Endothelial cell of umbilical vein (primary cell): ENCODE results near the gene PYGO1. TPM values are rescaled to one million over a fixed set of nuclear protein-coding genes. Genes with fewer than 3 reads are reported as not detected.
A peak's percentile ranks its signal among the peaks of the same experiment; 100 is the strongest.

Experiments used
- BruUV-seq: library from RNA; stranded (reverse); fragments of 400-500 nt; replicated peaks from 2 replicates; lab custom pipeline; 2021; lab: Mats Ljungman, UMichigan
- CTCF ChIA-PET: fragments of 300-600, 350-600 bp; sonication (Branson Sonifier 250); formaldehyde crosslinking; loops from one replicate; lab custom pipeline; 2021; ENCODE audit warnings: antibody characterized with exemption, inconsistent platforms; lab: Charles Lee
- POLR2A ChIA-PET: fragments of 300-600, 350-600 bp; sonication (Branson Sonifier 250); formaldehyde crosslinking; loops from one replicate; lab custom pipeline; 2021; ENCODE audit warnings: antibody characterized with exemption, inconsistent platforms; lab: Charles Lee
- DNase-seq: peaks from one replicate; pipeline ENCODE4 v3.0.0-alpha.2; 2011; ENCODE audit warnings: low read depth, low spot score
- FAIRE-seq: peaks from 2 replicates; lab custom pipeline; 2011; peaks lifted over from hg19 to GRCh38; lab: Jason Lieb, UNC
- H2AFZ ChIP-seq: 2 replicates; pipeline ENCODE4 v1.6.0; 2012; ENCODE audit warnings: low read depth, low read length, control low read depth, inconsistent platforms
- H3K27ac ChIP-seq: 2 replicates; pipeline ENCODE4 v1.5.1; 2011; ENCODE audit warnings: low read depth, mild to moderate bottlenecking, control low read depth, low read length, moderate library complexity; ENCODE audit not compliant: insufficient read depth
- H3K27me3 ChIP-seq, 2 experiments: 2 replicates each; pipeline versions ENCODE4 v1.6.0 to v1.6.1; 2011; ENCODE audit warnings: low read length in 2 of 2, mixed read lengths in 1 of 2; ENCODE audit not compliant: control insufficient read depth in 2 of 2, insufficient read depth in 2 of 2
- H3K36me3 ChIP-seq, 2 experiments: 2 replicates in 1 of 2; 3 replicates in 1 of 2; pipeline ENCODE4 v1.5.1; 2011; ENCODE audit warnings: low read length in 2 of 2, mild to moderate bottlenecking in 1 of 2, moderate library complexity in 1 of 2; ENCODE audit not compliant: control insufficient read depth in 2 of 2, insufficient read depth in 2 of 2; ENCODE audit errors: extremely low read depth in 1 of 2
- H3K4me1 ChIP-seq: 3 replicates; pipeline ENCODE4 v1.5.1; 2011; ENCODE audit warnings: mild to moderate bottlenecking, low read length; ENCODE audit not compliant: control insufficient read depth, insufficient read depth; ENCODE audit errors: extremely low read depth
- H3K4me2 ChIP-seq: 2 replicates; pipeline ENCODE4 v1.6.1; 2011; ENCODE audit warnings: low read length, control low read depth, mixed read lengths; ENCODE audit not compliant: insufficient read depth
- H3K4me3 ChIP-seq, 3 experiments: fragments of 200-600 bp in 1 of 3; sonication (generic), shearing (Covaris generic) in 1 of 3; replicated peaks in 1 of 3; 2 replicates each; pipeline ENCODE4 v1.5.1; 2011 to 2016; ENCODE audit warnings: control low read depth in 3 of 3, low read length in 3 of 3, mild to moderate bottlenecking in 2 of 3, inconsistent platforms in 1 of 3, low read depth in 1 of 3, moderate library complexity in 1 of 3; ENCODE audit not compliant: insufficient read depth in 1 of 3
- H3K79me2 ChIP-seq: 2 replicates; pipeline ENCODE4 v1.6.0; 2012; ENCODE audit warnings: low read length, inconsistent platforms; ENCODE audit not compliant: control insufficient read depth, insufficient read depth
- H3K9ac ChIP-seq: replicated peaks from 2 replicates; pipeline ENCODE3; 2011; ENCODE audit warnings: low read length, control low read depth; ENCODE audit not compliant: insufficient read depth; ENCODE audit errors: extremely low read depth
- H3K9me1 ChIP-seq: replicated peaks from 3 replicates; pipeline ENCODE4 v1.6.0; 2011; ENCODE audit warnings: mild to moderate bottlenecking, low read length; ENCODE audit not compliant: control insufficient read depth, insufficient read depth; ENCODE audit errors: extremely low read depth
- H3K9me3 ChIP-seq: replicated peaks from 2 replicates; pipeline ENCODE4 v1.5.1; 2012; ENCODE audit warnings: low read length, inconsistent platforms; ENCODE audit not compliant: control insufficient read depth, insufficient read depth
- H4K20me1 ChIP-seq: replicated peaks from 2 replicates; pipeline ENCODE3; 2011; ENCODE audit warnings: mild to moderate bottlenecking, low read length; ENCODE audit not compliant: control insufficient read depth, insufficient read depth; ENCODE audit errors: extremely low read depth
- CTCF ChIP-seq, 2 donors: IDR thresholded peaks; 1 replicate in 1 of 2; 2 replicates in 1 of 2; pipeline ENCODE4 v1.5.1; 2011; ENCODE audit warnings: low read length in 2 of 2, mild to moderate bottlenecking in 2 of 2, moderate library complexity in 2 of 2, control low read depth in 1 of 2, inconsistent platforms in 1 of 2, low read depth in 1 of 2; ENCODE audit not compliant: insufficient read depth in 1 of 2; ENCODE audit errors: extremely low read depth in 1 of 2
- EZH2 ChIP-seq: IDR thresholded peaks from 2 replicates; pipeline ENCODE4 v1.6.1; 2012; ENCODE audit warnings: borderline replicate concordance, low read depth, mild to moderate bottlenecking, moderate library complexity, low read length, inconsistent platforms; ENCODE audit not compliant: severe bottlenecking
- FOS ChIP-seq: IDR thresholded peaks from 2 replicates; pipeline ENCODE4 v1.6.1; 2011; ENCODE audit warnings: mild to moderate bottlenecking, low read length, moderate library complexity, borderline replicate concordance; ENCODE audit not compliant: insufficient read depth
- GATA2 ChIP-seq: IDR thresholded peaks from 2 replicates; pipeline ENCODE4 v1.7.0; 2011; ENCODE audit warnings: low read depth, mild to moderate bottlenecking, moderate library complexity, mixed read lengths, low read length; ENCODE audit not compliant: insufficient read length, insufficient read depth
- JUN ChIP-seq: IDR thresholded peaks from 2 replicates; pipeline ENCODE4 v1.6.1; 2011; ENCODE audit warnings: borderline replicate concordance, low read depth; ENCODE audit not compliant: insufficient read length, insufficient read depth
- MYC ChIP-seq: IDR thresholded peaks from one replicate; pipeline ENCODE4 v1.6.1; 2011; ENCODE audit warnings: mild to moderate bottlenecking, low read depth, low read length
- POLR2A ChIP-seq: IDR thresholded peaks from 2 replicates; pipeline ENCODE4 v1.6.1; 2012; ENCODE audit warnings: low read depth, mild to moderate bottlenecking, control low read depth, low read length
- POLR2AphosphoS5 ChIP-seq: IDR thresholded peaks from 2 replicates; pipeline ENCODE4 v1.6.1; 2012; ENCODE audit warnings: low read depth, mild to moderate bottlenecking, control low read depth, low read length, moderate library complexity; ENCODE audit not compliant: insufficient read depth
- dilution Hi-C: fragments of 300-500 bp; cut with MboI; formaldehyde crosslinking; loops from one replicate; pipeline ENCODE4 v1.15.0; 2019; ENCODE audit warnings: low sequenced_read_pairs; ENCODE audit not compliant: extremely low pct_ligation_motif_present
- intact Hi-C: fragments of 100-400 bp; cut with micrococcal nuclease; formaldehyde crosslinking; loops from one replicate; pipeline ENCODE4 v1.10.0; 2022
- polyA plus RNA-seq, 4 experiments: library from polyadenylated mRNA; depleted of rRNA in 3 of 4; stranded (reverse) in 3 of 4; unstranded in 1 of 4; fragments of >200 nt; gene quantifications; 2 replicates each; pipeline versions ENCODE4 v1.2.1 to v1.2.3, GENCODE V29; 2011 to 2012; ENCODE audit warnings: missing spikeins in 1 of 4
- total RNA-seq: library from RNA; stranded (reverse); gene quantifications from 2 replicates; pipeline ENCODE4 v1.2.3, GENCODE V29; 2021
- TF ChIP-seq, protein P1 (sequence below): IDR thresholded peaks from 2 replicates; pipeline ENCODE4 v1.6.1; 2011; ENCODE audit not compliant: insufficient read depth, insufficient read length

Gene PYGO1
- total and polyA plus RNA-seq, 2 donors (not counting 3 experiments of a cell fraction or from before 2014, with no cell fraction given), result 1.9 to 7.6 TPM

GRCh38 chr15:55499151-55499550 lies 89.0 kb downstream of the PYGO1 start:
- POLR2A ChIA-PET, result no interaction called here
- H3K79me2 ChIP-seq, result no peaks in the 10 kb centered on the region

More at GRCh38 chr15:55499151-55499550, 89.0 kb downstream of the PYGO1 start:
- Histone ChIP-seq H3K4me3 (no peak overlapping the region), H3K4me1 (peaks cover 33% of the 10 kb centered on the region), H3K9me1 (no peaks in the 10 kb centered on the region), H3K27me3 (peaks cover 0 to 3% of the 10 kb centered on the region in 2 experiments), H3K4me2 (peak overlapping the region; percentile 34), H3K36me3 (no peaks in the 10 kb centered on the region), H3K27ac (no peak overlapping the region), H4K20me1 (no peaks in the 10 kb centered on the region), H3K9me3 (no peaks in the 10 kb centered on the region), H3K9ac (no peak overlapping the region), H2AFZ (peak overlapping the region; percentile 39)
- DNase-seq (no peak), FAIRE-seq (no peak)
- BruUV-seq, result no TSS peak
- intact Hi-C loops, result no loop called here
- TF ChIP-seq EZH2 (no peak), JUN (no peak), CTCF (IDR thresholded peaks at IDR 0.05; ENCODE audit: extremely low read depth in 1 of 2, insufficient read depth in 1 of 2, low read depth in 1 of 2, low read length in 2 of 2) (no peak), POLR2A (no peak), POLR2AphosphoS5 (no peak), FOS (no peak), GATA2 (no peak), MYC (no peak)
- TF ChIP-seq, protein P1, sequence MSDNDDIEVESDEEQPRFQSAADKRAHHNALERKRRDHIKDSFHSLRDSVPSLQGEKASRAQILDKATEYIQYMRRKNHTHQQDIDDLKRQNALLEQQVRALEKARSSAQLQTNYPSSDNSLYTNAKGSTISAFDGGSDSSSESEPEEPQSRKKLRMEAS, result no peak
- CTCF ChIA-PET, result interaction anchor here (2.2 kb wide), 1 partner anchor 15 kb away, joined by 8 read pairs; no protein-coding TSS in a partner anchor
- dilution Hi-C loops, result no loop called here
